Measurements from ENCODE around the gene CHSY3.

The CHSY3 gene

GRCh38 chr5:130096483-130096882 is 192.2 kb downstream of the CHSY3 start:
- DNase-seq (ENCODE audit: low read depth, low spot score), result no peak

GRCh38 chr5:130099008-130099407 is 194.7 kb downstream of the CHSY3 start:
- no peak for DNase-seq (ENCODE audit: low read depth, low spot score)

- DNase-seq (ENCODE audit: low read depth, low spot score), result no peak
These were observed 198.1 kb downstream of the CHSY3 start for GRCh38 chr5:130102375-130102774.

- DNase-seq (ENCODE audit: low read depth, low spot score), result no peak
These were observed 198.7 kb downstream of the CHSY3 start for GRCh38 chr5:130102960-130103359.

GRCh38 chr5:130104895-130105688 is 200.8 kb downstream of the CHSY3 start:
- DNase-seq (ENCODE audit: low read depth, low spot score), result no peak

- no peak for DNase-seq (ENCODE audit: low read depth, low spot score)
These were observed 202.2 kb downstream of the CHSY3 start for GRCh38 chr5:130106480-130106879.

- DNase-seq (ENCODE audit: low read depth, low spot score), result no peak
These were observed 204.9 kb downstream of the CHSY3 start for GRCh38 chr5:130109152-130109551.

- DNase-seq (ENCODE audit: low read depth, low spot score), result no peak
These were observed 206.1 kb downstream of the CHSY3 start for GRCh38 chr5:130110328-130110727.

GRCh38 chr5:130111746-130112145 is 207.5 kb downstream of the CHSY3 start:
- DNase-seq (ENCODE audit: low read depth, low spot score), result no peak

GRCh38 chr5:130112246-130112645 is 208.0 kb downstream of the CHSY3 start:
- no peak for DNase-seq (ENCODE audit: low read depth, low spot score)

GRCh38 chr5:130115686-130116085 is 211.4 kb downstream of the CHSY3 start:
- no peak for DNase-seq (ENCODE audit: low read depth, low spot score)

GRCh38 chr5:130116462-130116861 is 212.2 kb downstream of the CHSY3 start:
- DNase-seq (ENCODE audit: low read depth, low spot score), result no peak

GRCh38 chr5:130116972-130117371 is 212.7 kb downstream of the CHSY3 start:
- no peak for DNase-seq (ENCODE audit: low read depth, low spot score)

GRCh38 chr5:130126746-130127145 is 222.5 kb downstream of the CHSY3 start:
- no peak for DNase-seq (ENCODE audit: low read depth, low spot score)

GRCh38 chr5:130135506-130135905 is 231.2 kb downstream of the CHSY3 start:
- no peak for DNase-seq (ENCODE audit: low read depth, low spot score)

GRCh38 chr5:130136300-130136699 is 232.0 kb downstream of the CHSY3 start:
- DNase-seq (ENCODE audit: low read depth, low spot score), result no peak

GRCh38 chr5:130137681-130138080 is 233.4 kb downstream of the CHSY3 start:
- no peak for DNase-seq (ENCODE audit: low read depth, low spot score)

- no peak for DNase-seq (ENCODE audit: low read depth, low spot score)
These were observed 234.3 kb downstream of the CHSY3 start for GRCh38 chr5:130138406-130139045.

- DNase-seq (ENCODE audit: low read depth, low spot score), result no peak
These were observed 237.5 kb downstream of the CHSY3 start for GRCh38 chr5:130141659-130142320.

GRCh38 chr5:130151239-130151638 is 247.0 kb downstream of the CHSY3 start:
- DNase-seq (ENCODE audit: low read depth, low spot score), result no peak

GRCh38 chr5:130155345-130156011 is 251.2 kb downstream of the CHSY3 start:
- no peak for DNase-seq (ENCODE audit: low read depth, low spot score)

GRCh38 chr5:130158036-130158435 is 253.8 kb downstream of the CHSY3 start:
- no peak for DNase-seq (ENCODE audit: low read depth, low spot score)

Data from activated CD4-positive, CD25-positive, alpha-beta regulatory T cell treated with anti-CD3 and anti-CD28 coated beads, Interleukin-2, amount 50 U/mL, for 16 hours (primary cell).